ENCODE data around the gene VPS13D.

The VPS13D gene

DNA sequence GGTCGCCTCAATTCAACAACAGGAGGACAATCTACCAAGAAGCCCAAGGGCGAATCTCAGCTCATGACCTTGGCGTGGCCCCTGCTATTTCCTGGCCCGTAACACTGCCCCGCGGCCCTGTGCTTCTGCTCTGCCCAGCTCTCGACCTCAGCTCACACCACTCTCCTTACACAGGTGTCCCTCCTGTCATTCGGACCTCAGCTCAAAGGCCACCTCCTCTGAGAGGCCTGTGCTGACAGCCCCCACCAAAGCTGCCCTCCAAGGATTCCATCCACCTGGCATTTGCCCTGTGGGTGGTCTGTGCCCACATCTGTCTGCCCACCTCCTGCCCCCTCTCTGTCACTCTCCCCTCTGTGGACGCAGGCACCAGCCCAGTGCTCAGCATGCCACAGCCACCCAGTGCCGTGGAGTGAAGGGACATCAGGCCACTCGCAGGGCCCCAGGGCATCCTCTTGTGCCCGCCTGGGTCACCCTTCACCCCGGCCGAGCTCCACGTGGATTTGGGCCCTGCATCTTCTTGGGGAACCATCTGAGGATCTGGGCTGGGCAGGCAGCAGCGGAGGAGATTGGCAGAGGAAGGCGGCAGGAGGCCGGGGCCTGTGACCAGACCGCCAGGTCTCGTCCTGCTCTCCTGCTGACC is 317.9 kb downstream of the VPS13D start:
- no peak for DNase-seq (ENCODE audit: low read depth in 1 of 2, low spot score in 1 of 2)

DNA sequence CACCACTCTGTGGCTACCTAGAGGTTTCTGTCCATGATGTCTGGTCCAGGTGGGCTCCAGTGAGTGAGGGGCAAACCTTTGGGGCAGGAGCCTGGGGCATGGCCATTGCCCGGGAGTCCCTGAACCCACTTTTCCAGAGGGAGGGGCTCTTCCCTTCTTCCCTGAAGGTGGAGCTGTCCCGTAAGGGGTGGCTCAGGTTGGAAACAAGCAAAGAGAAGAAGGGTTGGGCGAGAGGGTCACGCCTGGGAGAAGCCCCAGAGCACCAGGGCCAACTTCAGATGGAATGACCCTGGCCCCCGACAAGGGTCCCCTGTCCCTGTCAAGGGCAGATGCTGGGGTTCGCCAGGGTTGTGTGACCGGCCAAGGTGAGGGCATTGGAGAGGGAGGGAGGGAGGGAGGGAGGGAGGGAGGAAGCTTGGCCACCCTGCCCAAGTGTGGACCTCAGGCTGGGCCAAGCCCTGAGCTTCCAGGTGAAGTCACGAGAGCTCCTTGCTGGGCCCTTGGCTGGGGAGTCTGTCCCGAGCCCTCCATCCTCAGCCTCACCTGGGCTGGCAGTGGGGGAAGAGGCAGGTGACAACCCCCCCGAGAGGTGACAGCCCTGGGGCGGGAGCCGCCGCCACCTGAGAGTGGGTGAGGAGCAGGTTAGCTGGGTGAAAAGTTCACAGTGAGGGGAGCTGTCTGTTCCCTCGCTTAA is 318.6 kb downstream of the VPS13D start:
- DNase-seq (ENCODE audit: low read depth in 1 of 2, low spot score in 1 of 2), result no peak

- no peak for DNase-seq (ENCODE audit: low read depth in 1 of 2, low spot score in 1 of 2)
Observed at GRCh38 chr1:12548973-12549459, 319.2 kb downstream of the VPS13D start.

DNA sequence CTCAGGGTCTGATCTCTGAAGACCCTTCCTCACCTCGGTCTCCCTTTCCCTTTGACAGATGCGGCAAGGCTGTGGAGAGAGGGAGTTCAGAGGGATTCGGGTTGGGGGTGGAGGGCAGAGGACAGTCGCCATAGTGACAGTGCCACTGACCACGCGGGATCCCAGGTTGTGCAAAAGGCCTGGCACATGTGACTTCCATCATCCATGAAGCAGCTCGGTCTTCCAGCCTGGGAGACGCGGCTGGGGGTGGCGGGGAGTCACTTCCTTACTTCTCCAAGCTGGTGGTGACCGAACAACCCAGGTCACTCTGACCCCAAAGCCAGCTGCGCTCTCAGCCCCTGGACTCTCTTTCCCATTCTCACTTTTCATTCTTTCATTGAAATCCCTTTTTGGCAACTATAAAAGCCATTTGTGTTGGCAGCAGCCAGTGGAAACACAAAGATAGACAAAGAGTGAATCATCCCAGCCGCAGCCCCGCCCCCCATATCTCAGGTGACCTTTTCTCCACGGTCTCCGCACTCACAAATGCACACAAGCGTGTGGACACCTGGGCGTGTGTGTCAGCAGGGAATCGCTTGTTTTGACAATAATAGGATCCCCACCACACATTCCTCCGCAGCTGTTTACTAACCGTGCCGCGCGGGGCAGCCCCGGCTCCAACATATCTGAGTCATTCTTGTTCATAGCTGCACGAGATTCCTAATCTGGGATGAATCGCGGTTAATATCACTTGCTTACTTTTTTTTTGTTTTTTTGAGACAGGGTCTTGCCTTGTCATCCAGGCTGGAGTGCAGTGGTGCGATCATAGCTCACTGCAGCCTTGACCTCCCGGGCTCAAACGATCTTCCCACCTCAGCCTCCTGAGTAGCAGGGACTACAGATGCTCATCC is 319.9 kb downstream of the VPS13D start:
- no peak for DNase-seq (ENCODE audit: low read depth in 1 of 2, low spot score in 1 of 2)

DNA sequence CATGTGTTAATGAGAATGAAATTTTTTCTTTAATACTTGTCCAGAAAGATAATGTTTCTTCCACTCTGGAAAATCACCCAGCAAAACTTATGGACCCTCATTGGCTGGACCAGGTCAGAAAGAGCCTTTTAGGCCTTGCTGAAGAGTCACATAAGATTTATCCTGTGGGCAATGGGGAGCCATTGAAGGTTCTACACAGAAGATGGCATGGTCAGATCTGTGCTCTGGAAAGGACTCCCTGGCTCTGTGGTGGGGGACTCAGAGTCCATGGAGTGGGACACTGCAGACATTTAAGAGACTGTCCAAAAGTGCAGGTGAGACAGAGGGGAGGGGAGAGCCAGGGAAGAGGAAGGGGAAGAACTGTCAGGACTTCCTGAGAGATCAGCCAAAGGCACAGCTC is 321.8 kb downstream of the VPS13D start:
- DNase-seq (ENCODE audit: low read depth in 1 of 2, low spot score in 1 of 2), result no peak

DNA sequence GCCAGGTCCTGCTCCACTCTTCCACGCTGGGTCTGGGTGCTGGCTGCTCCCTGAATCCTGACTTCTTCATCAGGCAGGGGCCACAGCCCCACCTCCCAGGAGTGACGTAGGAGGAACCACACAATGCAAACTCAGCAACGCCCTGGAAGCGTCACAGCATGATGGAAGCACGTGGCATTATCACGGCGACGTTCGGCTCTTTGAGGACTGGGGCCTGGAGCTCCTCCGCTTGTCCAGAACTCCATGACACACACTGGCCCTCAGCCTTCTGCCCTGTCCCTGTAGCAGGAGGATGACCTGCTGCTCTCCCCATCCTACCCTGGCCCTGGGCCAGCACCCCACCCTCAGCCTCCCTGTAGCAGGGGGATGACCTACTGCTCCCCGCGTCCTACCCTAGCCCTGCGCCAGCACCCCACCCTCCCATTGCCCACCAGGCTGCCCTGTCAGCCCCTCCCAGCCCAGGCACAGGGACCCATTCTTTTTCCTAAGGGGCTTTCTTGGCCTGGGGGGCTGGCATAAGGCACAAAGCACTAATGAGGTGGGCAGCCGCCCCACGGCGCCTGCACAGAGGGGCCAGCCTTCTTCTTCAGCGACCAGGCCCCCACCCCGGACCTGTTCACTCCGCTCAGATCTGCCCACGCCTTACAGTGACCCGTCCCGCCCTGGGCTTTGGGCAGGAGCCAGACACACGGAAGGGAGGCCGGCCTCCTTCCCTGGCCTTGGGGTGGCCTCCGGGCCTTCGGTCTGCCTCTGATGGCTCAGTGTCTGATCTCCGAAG is 322.5 kb downstream of the VPS13D start:
- DNase-seq (ENCODE audit: low read depth in 1 of 2, low spot score in 1 of 2), result no peak

- DNase-seq (ENCODE audit: low read depth in 1 of 2, low spot score in 1 of 2), result no peak
Observed at GRCh38 chr1:12552951-12553921, 323.4 kb downstream of the VPS13D start.

DNA sequence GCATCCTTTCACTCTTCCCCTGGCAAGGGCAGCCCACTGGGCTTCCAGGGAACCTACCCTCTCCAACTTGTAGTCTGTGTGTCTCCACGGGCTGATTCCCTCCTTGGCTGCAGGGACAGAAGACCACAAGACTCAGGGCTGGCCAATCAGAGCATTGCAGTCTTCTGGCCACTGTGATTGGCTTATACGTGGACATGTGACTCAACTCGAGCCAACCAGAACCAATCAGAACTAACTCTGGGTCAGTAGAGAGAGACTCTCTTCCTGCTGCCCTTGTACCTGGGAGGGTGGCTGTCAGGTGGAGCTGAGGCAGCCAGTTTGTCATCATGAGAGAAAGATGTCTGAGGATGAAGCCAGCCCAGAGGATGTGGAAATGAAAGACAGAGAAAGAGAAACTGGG is 324.1 kb downstream of the VPS13D start:
- no peak for DNase-seq (ENCODE audit: low read depth in 1 of 2, low spot score in 1 of 2)

- DNase-seq (ENCODE audit: low read depth in 1 of 2, low spot score in 1 of 2), result no peak
Observed at GRCh38 chr1:12554521-12555305, 324.9 kb downstream of the VPS13D start.

DNA sequence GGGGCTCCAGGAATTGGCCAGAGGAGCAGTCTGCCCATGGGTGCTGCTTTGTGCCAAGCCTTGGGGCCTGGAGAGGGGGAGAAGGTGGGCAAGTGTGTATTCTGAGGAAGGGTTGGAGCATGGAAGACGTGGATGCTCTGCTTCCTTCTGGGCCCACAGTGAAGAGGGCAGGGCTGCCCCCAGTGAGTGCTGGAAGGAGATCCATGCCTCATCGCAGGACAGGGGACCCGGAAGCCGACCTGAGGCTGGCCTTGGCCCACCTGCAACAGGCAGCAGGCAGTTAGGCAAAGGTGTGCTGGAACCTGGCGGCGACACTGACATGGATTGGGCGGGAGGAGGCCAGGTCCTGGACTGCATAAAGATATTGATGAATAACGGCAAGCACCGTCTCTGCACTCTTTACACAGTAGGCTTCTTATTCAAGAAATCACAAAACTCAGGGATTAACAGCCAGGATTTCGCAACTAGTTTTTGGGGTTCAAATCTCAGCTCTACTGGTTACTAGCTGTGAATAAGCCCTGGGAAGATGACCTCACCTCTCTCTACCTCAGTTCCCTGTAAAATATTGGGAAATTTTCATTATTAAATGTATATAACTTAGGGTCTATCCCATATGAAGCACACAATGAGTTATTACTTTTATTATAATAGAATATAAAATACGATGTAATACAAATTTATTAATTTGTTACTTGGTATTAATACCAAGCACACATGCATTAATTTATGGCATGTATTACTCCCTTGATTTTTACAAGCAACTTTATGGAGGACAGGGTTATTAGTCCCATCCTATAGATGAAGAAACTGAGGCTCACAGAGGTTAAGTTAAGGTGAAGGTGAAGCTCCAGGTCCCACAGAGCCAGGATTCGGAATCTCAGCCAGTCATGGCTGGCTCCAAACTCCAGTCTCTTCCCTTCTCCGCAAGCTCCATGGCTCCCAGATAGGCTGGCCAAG is 325.9 kb downstream of the VPS13D start:
- no peak for DNase-seq (ENCODE audit: low read depth in 1 of 2, low spot score in 1 of 2)

DNA sequence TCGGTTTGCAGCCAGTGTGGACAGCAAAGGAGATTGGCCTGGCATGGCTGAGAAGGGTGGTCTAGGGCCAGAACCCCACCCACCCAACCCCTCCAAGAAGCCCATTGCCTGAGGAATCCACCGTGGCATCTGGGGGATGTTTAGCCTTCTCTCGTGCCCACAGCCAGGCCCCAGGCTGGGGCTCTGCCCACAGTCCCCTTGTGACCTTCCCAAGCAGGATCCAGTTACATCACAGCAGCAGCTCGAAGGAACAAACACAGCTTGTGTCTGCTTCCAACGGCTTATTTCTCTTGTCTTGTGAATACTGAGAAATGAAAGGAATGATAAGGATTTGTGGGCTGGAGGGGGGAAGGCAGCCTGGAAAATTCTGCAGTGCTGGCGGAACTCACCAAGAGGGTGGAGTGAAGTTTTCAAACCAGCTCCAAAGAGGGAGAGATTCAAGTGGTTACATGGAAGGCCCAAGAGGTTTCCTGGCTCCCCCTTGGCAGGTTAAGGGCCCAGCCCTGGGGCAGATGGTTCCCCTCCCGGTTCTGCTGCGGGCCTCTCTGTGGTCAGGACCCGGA is 326.6 kb downstream of the VPS13D start:
- DNase-seq (ENCODE audit: low read depth in 1 of 2, low spot score in 1 of 2), result no peak

- DNase-seq (ENCODE audit: low read depth in 1 of 2, low spot score in 1 of 2), result no peak
Observed at GRCh38 chr1:12556957-12557935, 327.4 kb downstream of the VPS13D start.

- no peak for DNase-seq (ENCODE audit: low read depth in 1 of 2, low spot score in 1 of 2)
Observed at GRCh38 chr1:12561121-12561520, 331.3 kb downstream of the VPS13D start.

Data from activated T-helper 1 cell treated with anti-CD3 and anti-CD28 coated beads, Interleukin-2, amount 50 U/mL, for 16 hours (primary cell).